Activated T-helper 1 cell treated with Interleukin-2 at 50 U/mL for 16 hours (primary cell): Measurements from ENCODE around the gene UBALD1.
A peak's percentile ranks its signal among the peaks of the same experiment; 100 is the strongest.

Experiments used
- DNase-seq: peaks from one replicate; pipeline ENCODE4 v3.0.0-alpha.2; 2020; ENCODE audit warnings: low read depth

UBALD1 gene

GRCh38 chr16:4646773-4647643, 32.3 kb upstream of the UBALD1 start:
- DNase-seq, result no peak

GRCh38 chr16:4641895-4642294, 27.2 kb upstream of the UBALD1 start:
- DNase-seq, result no peak

DNA sequence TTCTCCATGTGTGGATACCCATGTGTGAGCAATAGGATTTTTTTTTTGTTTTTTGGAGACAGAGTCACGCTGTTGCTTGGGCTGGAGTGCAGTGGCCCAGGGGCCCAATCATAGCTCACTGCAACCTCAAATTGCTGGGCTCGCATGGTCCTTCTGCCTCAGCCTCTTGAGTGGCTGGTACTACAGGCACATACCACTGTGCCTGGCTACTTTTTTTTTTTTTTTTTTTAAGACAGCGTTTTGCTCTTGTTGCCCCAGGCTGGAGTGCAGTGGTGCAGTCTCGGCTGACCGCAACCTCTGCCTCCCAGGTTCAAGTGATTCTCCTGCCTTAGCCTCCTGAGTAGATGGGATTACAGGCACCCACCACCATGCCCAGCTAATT, 26.6 kb upstream of the UBALD1 start:
- no peak for DNase-seq

DNA sequence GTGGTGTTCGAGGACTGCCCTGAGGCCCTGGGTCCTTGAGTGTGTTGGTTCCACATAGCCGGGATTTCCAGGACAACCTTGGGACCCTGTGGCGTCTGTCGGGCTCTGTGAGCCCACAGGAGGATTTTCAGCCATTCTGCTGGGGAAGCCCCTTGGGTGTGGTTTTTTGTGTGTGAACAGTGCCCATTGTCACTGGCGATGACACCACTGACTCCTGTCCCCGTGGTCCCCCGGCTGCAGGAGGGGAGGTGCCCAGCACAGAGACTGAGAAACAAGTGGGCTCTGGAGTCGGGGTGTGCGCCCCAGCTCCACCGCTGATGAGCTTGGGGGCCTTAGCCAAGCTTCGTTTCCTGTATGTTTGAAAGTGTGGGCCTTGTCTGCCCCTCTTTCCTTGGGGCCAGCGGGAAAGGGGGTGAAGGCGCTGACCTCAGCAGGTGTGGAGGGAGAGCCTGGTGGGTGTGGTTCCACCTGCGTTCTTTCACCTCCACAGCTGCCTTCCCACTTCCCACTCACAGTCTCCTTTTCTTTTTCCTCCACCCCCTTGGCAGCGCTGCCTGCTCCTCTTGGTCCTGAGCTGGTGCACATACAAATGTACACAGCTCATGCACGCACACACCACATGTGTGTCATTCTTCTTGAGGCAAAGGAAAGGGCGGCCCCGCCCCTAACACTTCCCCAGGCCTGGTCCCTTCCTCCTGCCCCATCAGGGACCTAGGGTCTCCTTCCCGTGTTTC, 26.1 kb upstream of the UBALD1 start:
- no peak for DNase-seq

DNA sequence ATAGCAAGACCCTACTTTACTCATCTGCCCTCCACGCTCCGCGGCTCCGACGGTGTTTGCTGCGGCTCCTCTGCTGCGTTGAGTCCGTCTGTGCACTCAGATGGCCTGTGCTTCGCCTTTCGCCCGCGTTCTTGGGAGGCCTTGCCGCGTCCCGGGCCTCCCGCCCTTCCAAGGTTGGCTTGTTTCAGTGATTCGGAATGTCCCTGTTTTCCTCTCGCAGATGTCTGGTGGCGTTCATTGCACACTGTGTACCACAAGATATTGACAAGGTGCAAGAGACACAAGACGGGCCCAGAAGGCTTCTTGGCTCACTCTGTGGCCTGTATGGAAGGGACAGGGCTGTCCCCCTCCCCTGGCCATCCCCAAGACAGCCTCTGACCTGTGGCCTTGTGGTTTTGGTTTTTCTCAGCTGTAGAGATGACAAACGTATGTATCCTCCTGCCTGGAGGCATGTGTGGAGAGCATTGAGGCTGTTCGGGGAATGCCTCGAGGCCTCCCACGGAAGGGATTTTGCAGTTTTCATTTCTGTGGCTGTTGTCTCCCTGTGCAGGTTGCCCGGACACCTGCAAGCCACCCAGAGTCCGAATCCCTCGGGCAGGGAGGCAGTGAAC, 25.3 kb upstream of the UBALD1 start:
- DNase-seq, result no peak

DNA sequence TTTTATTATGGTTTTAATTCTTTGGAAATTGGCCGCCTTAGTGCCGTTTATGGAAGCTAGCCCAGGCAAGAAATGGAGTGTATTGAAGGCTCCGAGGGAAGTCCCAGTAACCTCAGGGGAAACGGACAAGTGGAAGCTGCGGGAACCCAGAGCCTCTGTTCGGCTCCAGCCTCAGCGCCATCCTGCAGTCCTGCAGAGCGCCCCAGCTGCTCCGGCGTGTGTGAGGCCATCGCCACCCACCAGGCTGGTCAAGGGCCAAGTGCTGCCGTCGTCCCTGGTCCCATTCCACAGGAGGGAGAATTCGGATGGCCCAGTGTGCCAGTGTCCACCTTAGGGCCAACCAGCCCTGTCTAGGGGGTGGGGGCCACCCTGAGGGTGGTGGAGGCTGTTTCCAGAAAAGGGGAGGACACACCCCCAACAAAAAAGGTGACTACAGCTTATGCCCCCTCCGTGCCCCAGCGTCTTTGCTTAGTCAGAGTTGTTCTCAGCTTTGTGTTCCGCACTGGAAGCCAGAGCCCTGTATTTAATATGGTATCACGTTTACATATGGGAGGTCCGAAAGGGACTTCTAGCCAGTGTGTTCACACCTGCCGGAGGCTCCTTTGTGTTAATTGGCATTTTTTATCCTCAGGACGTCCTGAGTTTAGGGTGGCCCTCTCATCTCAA, 22.9 kb upstream of the UBALD1 start:
- DNase-seq, result no peak

- DNase-seq, result no peak
Measured at GRCh38 chr16:4636196-4636595, 21.5 kb upstream of the UBALD1 start.

DNA sequence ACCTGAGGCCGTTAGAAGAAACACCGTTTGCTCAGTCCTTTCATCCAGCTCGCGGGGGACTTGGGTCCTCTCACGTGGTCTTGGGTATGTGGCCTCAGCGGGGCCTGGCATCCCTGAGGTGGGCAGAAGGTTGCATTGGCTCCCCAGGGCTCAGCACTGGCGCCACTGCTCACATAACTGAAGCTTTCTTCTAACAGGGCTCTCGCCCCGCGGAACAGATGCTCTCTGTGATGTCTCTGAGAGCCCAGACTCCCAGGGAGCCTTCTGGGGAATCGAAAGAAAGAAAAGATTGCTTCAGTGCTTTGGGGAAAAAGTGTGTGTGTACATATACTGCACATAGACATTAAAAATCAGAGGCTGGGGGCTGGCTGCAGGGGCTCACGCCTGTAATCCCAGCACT, 20.1 kb upstream of the UBALD1 start:
- DNase-seq, result no peak

- DNase-seq, result no peak
Measured at GRCh38 chr16:4633910-4634635, 19.4 kb upstream of the UBALD1 start.

DNA sequence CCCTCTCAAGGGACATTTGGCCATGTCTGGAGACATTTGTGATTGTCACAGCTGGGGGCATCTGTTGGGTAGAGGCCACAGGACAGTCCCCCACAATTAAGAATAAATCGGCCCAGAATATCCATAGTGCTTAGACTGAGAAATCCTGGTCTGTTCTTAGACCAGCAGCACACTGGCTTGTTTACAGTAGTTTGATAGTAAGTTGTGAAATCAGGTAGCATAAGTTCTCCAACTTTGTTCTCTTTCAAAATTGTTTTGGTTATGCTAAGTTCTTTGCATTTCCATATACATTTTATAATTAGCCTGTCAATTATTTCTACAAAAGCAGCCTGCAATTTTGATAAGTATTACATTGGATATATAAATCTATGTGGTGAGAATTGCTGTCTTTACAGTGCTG, 16.8 kb upstream of the UBALD1 start:
- DNase-seq, result no peak

- no peak for DNase-seq
Measured at GRCh38 chr16:4628283-4628682, 13.6 kb upstream of the UBALD1 start.

DNA sequence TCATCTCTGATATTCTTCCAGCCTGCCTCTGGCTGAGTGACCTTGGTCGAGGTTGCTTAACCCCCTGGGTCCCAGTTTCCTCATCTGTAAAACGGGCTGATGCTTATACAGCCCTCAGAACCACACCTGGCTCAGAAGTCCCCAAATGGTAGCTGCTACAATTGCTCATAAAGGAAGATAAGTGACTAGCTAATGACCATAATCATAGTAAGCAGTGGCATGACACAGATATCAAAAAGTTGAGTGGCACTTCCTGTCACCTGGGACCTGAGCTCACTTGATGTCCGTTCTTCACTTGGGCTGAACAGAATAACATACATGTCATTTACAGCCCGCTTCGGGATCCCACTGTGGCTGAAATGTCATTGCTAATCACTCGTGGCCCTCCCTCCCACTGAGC, 11.7 kb upstream of the UBALD1 start:
- DNase-seq, result no peak

- no peak for DNase-seq
Measured at GRCh38 chr16:4625560-4626159, 11.0 kb upstream of the UBALD1 start.

GRCh38 chr16:4624827-4625559, 10.3 kb upstream of the UBALD1 start:
- peak; percentile 30 for DNase-seq

GRCh38 chr16:4624015-4624826, 9.5 kb upstream of the UBALD1 start, which contains the start of gene MGRN1:
Gene MGRN1, plus strand, starts transcription at chr16:4624826. Its CDS starts 135 bp downstream, at chr16:4624961.
- peak; percentile 86 for DNase-seq

GRCh38 chr16:4623593-4623992, 8.9 kb upstream of the UBALD1 start:
- no peak for DNase-seq

GRCh38 chr16:4618645-4619418, 4.1 kb upstream of the UBALD1 start:
- DNase-seq, result no peak

DNA sequence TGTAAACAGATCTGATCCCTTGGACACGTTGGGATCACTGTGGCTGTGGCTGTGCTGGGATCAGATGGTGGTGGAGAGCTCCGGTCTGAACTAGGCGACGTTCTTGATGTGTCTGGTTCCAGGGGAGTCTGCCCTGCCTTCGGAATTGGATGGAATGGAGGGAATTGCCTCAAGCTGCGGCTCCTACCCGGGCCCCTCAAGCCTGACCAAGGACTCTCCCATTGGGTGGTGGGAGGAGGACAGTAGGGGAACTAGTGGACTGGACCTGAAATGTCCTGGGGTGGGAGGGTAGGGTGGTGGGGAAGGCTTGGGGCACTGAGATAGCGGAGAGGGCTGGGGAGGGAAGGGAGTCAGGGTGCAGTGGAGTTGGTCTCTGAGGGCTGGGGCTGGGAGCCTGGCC, 3.2 kb upstream of the UBALD1 start:
- DNase-seq, result no peak
